Activated CD8-positive, alpha-beta memory T cell treated with anti-CD3 and anti-CD28 coated beads, Interleukin-2, amount 10 ng/mL, durations not matched to agents 7 days and 5 days (primary cell): ENCODE data around the gene GEMIN7. TPM values are rescaled to one million over a fixed set of nuclear protein-coding genes. Genes with fewer than 3 reads are reported as not detected.

Source experiments
- ATAC-seq: fragments of 150-1000 bp; cut with Tn5 transposase; one replicate; pipeline ENCODE4 v1.10.0; 2021; ENCODE audit warnings: moderate library complexity
- CTCF ChIA-PET: fragments of 350-600 bp; sonication (Branson Sonifier 250); formaldehyde crosslinking; loops from one replicate; lab custom pipeline; 2021; ENCODE audit warnings: antibody characterized with exemption; lab: Charles Lee
- DNase-seq: peaks from one replicate; pipeline ENCODE4 v3.0.0-alpha.2; 2020
- H3K27ac Mint-ChIP-seq: one replicate; pipeline ENCODE4 v1.8.0; 2021; ENCODE audit warnings: mild to moderate bottlenecking, mixed read lengths
- H3K27me3 Mint-ChIP-seq: one replicate; pipeline ENCODE4 v1.8.0; 2021; ENCODE audit warnings: mixed read lengths
- H3K36me3 Mint-ChIP-seq: one replicate; pipeline ENCODE4 v1.8.0; 2021; ENCODE audit warnings: mild to moderate bottlenecking, mixed read lengths
- H3K4me1 Mint-ChIP-seq: one replicate; pipeline ENCODE4 v1.8.0; 2021; ENCODE audit warnings: mixed read lengths
- H3K4me3 Mint-ChIP-seq: one replicate; pipeline ENCODE4 v1.8.0; 2021; ENCODE audit warnings: mild to moderate bottlenecking, moderate library complexity, mixed read lengths
- H3K9me3 Mint-ChIP-seq: one replicate; pipeline ENCODE4 v1.8.0; 2022; ENCODE audit warnings: low read depth, mixed read lengths
- total RNA-seq, 2 experiments: library from RNA; stranded (reverse); gene quantifications; one replicate each; pipeline ENCODE4 v1.2.3, GENCODE V29; 2021

Gene GEMIN7
- 10 to 100 TPM; 26.2 to 34.4 TPM for total RNA-seq

- Mint-ChIP-seq H3K27ac (peak within 1 kb of the TSS; percentile 83), H3K4me3 (peak within 1 kb of the TSS; percentile 96), H3K9me3 (no peaks in the 10 kb centered on the region), H3K27me3 (no peaks in the 10 kb centered on the region), H3K36me3 (peaks cover 13% of the 10 kb centered on the region), H3K4me1 (peaks cover 54% of the 10 kb centered on the region)
- DNase-seq (peak; percentile 83), ATAC-seq (peak; percentile 55)
- CTCF ChIA-PET = interaction anchor here (0.5 to 2.4 kb wide), 14 partner anchors 8 to 360 kb away, joined by 3 to 16 read pairs (median 3); partner anchors contain the start of gene CLASRP
These were observed at the start of gene GEMIN7 for GRCh38 chr19:45079063-45079910. TSS of gene GEMIN7 (plus strand) at chr19:45079260. CDS start at chr19:45090115, 10,855 bp downstream.

GRCh38 chr19:45030825-45031224, 48.2 kb upstream of the GEMIN7 start:
- Mint-ChIP-seq H3K27me3 (no peaks in the 10 kb centered on the region), H3K27ac (no peak overlapping the region), H3K36me3 (peaks cover 40% of the 10 kb centered on the region), H3K4me3 (no peak overlapping the region), H3K4me1 (no peaks in the 10 kb centered on the region), H3K9me3 (no peaks in the 10 kb centered on the region)
- DNase-seq (no peak), ATAC-seq (no peak)
- CTCF ChIA-PET = no interaction called here

- H3K36me3 Mint-ChIP-seq = peaks cover 38% of the 10 kb centered on the region
- H3K4me1 Mint-ChIP-seq = no peaks in the 10 kb centered on the region
- H3K9me3 Mint-ChIP-seq = no peaks in the 10 kb centered on the region
- no peak overlapping the region for H3K4me3 Mint-ChIP-seq
- no peak for ATAC-seq
- no peak for DNase-seq
- H3K27ac Mint-ChIP-seq = no peak overlapping the region
- H3K27me3 Mint-ChIP-seq = no peaks in the 10 kb centered on the region
- CTCF ChIA-PET = interaction anchor here (0.7 kb wide), 1 partner anchor 40 kb away, joined by 3 read pairs; no protein-coding TSS in a partner anchor
These were observed 46.6 kb upstream of the GEMIN7 start for GRCh38 chr19:45032421-45032820.

GRCh38 chr19:45035755-45036154, 43.3 kb upstream of the GEMIN7 start:
- Mint-ChIP-seq H3K27ac (no peak overlapping the region), H3K9me3 (no peaks in the 10 kb centered on the region), H3K4me3 (no peak overlapping the region), H3K36me3 (peaks cover 37% of the 10 kb centered on the region), H3K27me3 (no peaks in the 10 kb centered on the region), H3K4me1 (peaks cover 20% of the 10 kb centered on the region)
- CTCF ChIA-PET = no interaction called here
- no peak for ATAC-seq
- DNase-seq = no peak

GRCh38 chr19:45037393-45038169, 41.5 kb upstream of the GEMIN7 start:
- H3K36me3 Mint-ChIP-seq = peaks cover 38% of the 10 kb centered on the region
- CTCF ChIA-PET = interaction anchor here (1.7 to 3.0 kb wide), 2 partner anchors 10 to 21 kb away, joined by 4 to 25 read pairs; no protein-coding TSS in a partner anchor

GRCh38 chr19:45038931-45039893, 39.8 kb upstream of the GEMIN7 start, which contains the start of gene CLASRP:
TSS of gene CLASRP (plus strand) at chr19:45039045. CDS start at chr19:45040213, 1,168 bp downstream.
- CTCF ChIA-PET = interaction anchor here (0.7 to 3.0 kb wide), 15 partner anchors 8 to 299 kb away, joined by 3 to 25 read pairs (median 3); partner anchors contain the start of genes BLOC1S3, CLPTM1, PPP1R37 and RELB
- H3K4me1 Mint-ChIP-seq = peaks cover 28% of the 10 kb centered on the region
- no peaks in the 10 kb centered on the region for H3K27me3 Mint-ChIP-seq
- no peaks in the 10 kb centered on the region for H3K9me3 Mint-ChIP-seq
- peak; percentile 97 for ATAC-seq
- H3K36me3 Mint-ChIP-seq = peaks cover 39% of the 10 kb centered on the region
- peak; percentile 92 for DNase-seq
- peak within 1 kb of the TSS; percentile 93 for H3K27ac Mint-ChIP-seq
- H3K4me3 Mint-ChIP-seq = peak within 1 kb of the TSS; percentile 92

More at GRCh38 chr19:45037393-45038169, 41.5 kb upstream of the GEMIN7 start:
- Mint-ChIP-seq H3K27ac (peak overlapping the region; percentile 19), H3K27me3 (no peaks in the 10 kb centered on the region), H3K4me3 (peak overlapping the region; percentile 92), H3K9me3 (no peaks in the 10 kb centered on the region), H3K4me1 (peaks cover 28% of the 10 kb centered on the region)
- ATAC-seq = no peak
- DNase-seq = no peak

- no peaks in the 10 kb centered on the region for H3K27me3 Mint-ChIP-seq
- H3K36me3 Mint-ChIP-seq = peaks cover 41% of the 10 kb centered on the region
- H3K27ac Mint-ChIP-seq = no peak overlapping the region
These were observed 38.8 kb upstream of the GEMIN7 start for GRCh38 chr19:45040059-45040771.

GRCh38 chr19:45041125-45041524, 37.9 kb upstream of the GEMIN7 start:
- Mint-ChIP-seq H3K27ac (no peak overlapping the region), H3K4me1 (peaks cover 39% of the 10 kb centered on the region), H3K9me3 (no peaks in the 10 kb centered on the region), H3K4me3 (no peak overlapping the region), H3K36me3 (peaks cover 41% of the 10 kb centered on the region), H3K27me3 (no peaks in the 10 kb centered on the region)
- no peak for DNase-seq
- ATAC-seq = no peak
- CTCF ChIA-PET = interaction anchor here (0.7 to 1.4 kb wide), 2 partner anchors 24 to 75 kb away, joined by 3 to 4 read pairs; no protein-coding TSS in a partner anchor

More at GRCh38 chr19:45040059-45040771, 38.8 kb upstream of the GEMIN7 start:
- peak overlapping the region; percentile 92 for H3K4me3 Mint-ChIP-seq
- ATAC-seq (no peak), DNase-seq (no peak)
- H3K4me1 Mint-ChIP-seq = peaks cover 31% of the 10 kb centered on the region
- CTCF ChIA-PET = interaction anchor here (0.7 to 3.0 kb wide), 9 partner anchors 18 to 298 kb away, joined by 3 to 25 read pairs (median 3); partner anchors contain the start of genes CLPTM1, RELB and ZNF296
- H3K9me3 Mint-ChIP-seq = no peaks in the 10 kb centered on the region

- Mint-ChIP-seq H3K27me3 (no peaks in the 10 kb centered on the region), H3K4me3 (no peak overlapping the region), H3K9me3 (no peaks in the 10 kb centered on the region), H3K36me3 (peaks cover 39% of the 10 kb centered on the region), H3K27ac (no peak overlapping the region), H3K4me1 (peaks cover 43% of the 10 kb centered on the region)
- DNase-seq (no peak), ATAC-seq (no peak)
- CTCF ChIA-PET = interaction anchor here (0.5 kb wide), 1 partner anchor 361 kb away, joined by 3 read pairs; no protein-coding TSS in a partner anchor
These were observed 33.2 kb upstream of the GEMIN7 start for GRCh38 chr19:45045671-45046353.

- no peak overlapping the region for H3K4me3 Mint-ChIP-seq
- CTCF ChIA-PET = interaction anchor here (0.6 to 0.9 kb wide), 2 partner anchors 11 to 132 kb away, joined by 3 read pairs; no protein-coding TSS in a partner anchor
- peaks cover 40% of the 10 kb centered on the region for H3K4me1 Mint-ChIP-seq
These were observed 32.7 kb upstream of the GEMIN7 start for GRCh38 chr19:45046355-45046754.

GRCh38 chr19:45047188-45047797, 31.8 kb upstream of the GEMIN7 start:
- ATAC-seq (peak; percentile 45), DNase-seq (no peak)
- no peak overlapping the region for H3K4me3 Mint-ChIP-seq
- H3K36me3 Mint-ChIP-seq = peaks cover 31% of the 10 kb centered on the region
- no peaks in the 10 kb centered on the region for H3K9me3 Mint-ChIP-seq
- peaks cover 34% of the 10 kb centered on the region for H3K4me1 Mint-ChIP-seq
- peak overlapping the region; percentile 70 for H3K27ac Mint-ChIP-seq
- no peaks in the 10 kb centered on the region for H3K27me3 Mint-ChIP-seq
- CTCF ChIA-PET = interaction anchor here (0.9 to 1.1 kb wide), 3 partner anchors 9 to 12 kb away, joined by 3 to 10 read pairs (median 4); partner anchors contain the start of gene CLASRP

More at GRCh38 chr19:45046355-45046754, 32.7 kb upstream of the GEMIN7 start:
- ATAC-seq (no peak), DNase-seq (no peak)
- Mint-ChIP-seq H3K9me3 (no peaks in the 10 kb centered on the region), H3K27me3 (no peaks in the 10 kb centered on the region), H3K36me3 (peaks cover 37% of the 10 kb centered on the region), H3K27ac (peak overlapping the region; percentile 66)
